Adipocyte (in vitro differentiated cells): ENCODE data around the gene GABRG2.

Experiments
- DNase-seq: peaks from one replicate; pipeline ENCODE4 v3.0.0-alpha.2; 2015; ENCODE audit warnings: low read depth
- H3K27me3 ChIP-seq: replicated peaks from 2 replicates; pipeline ENCODE4 v1.7.0; 2013; ENCODE audit warnings: mild to moderate bottlenecking, low read length, moderate library complexity; ENCODE audit not compliant: control insufficient read depth, insufficient read depth
- H3K36me3 ChIP-seq: 2 replicates; pipeline ENCODE4 v1.7.0; 2013; ENCODE audit warnings: low read length, mild to moderate bottlenecking, moderate library complexity; ENCODE audit not compliant: control insufficient read depth, insufficient read depth, severe bottlenecking
- H3K4me1 ChIP-seq: 2 replicates; pipeline ENCODE4 v1.7.0; 2013; ENCODE audit warnings: mild to moderate bottlenecking, low read length, moderate library complexity; ENCODE audit not compliant: control insufficient read depth, insufficient read depth
- H3K4me3 ChIP-seq: 2 replicates; pipeline ENCODE4 v1.7.0; 2013; ENCODE audit warnings: mild to moderate bottlenecking, low read length, moderate library complexity
- H3K9ac ChIP-seq: 2 replicates; pipeline ENCODE4 v1.7.0; 2013; ENCODE audit warnings: mild to moderate bottlenecking, low read length, moderate library complexity
- H3K9me3 ChIP-seq: 2 replicates; pipeline ENCODE4 v1.7.0; 2013; ENCODE audit warnings: mild to moderate bottlenecking, low read length, moderate library complexity; ENCODE audit not compliant: control insufficient read depth

Gene GABRG2

GRCh38 chr5:162193012-162193411 is 125.4 kb downstream of the GABRG2 start:
- H3K4me3 ChIP-seq, result no peak overlapping the region
- H3K9ac ChIP-seq, result no peak overlapping the region
- no peak for DNase-seq
- no peaks in the 10 kb centered on the region for H3K4me1 ChIP-seq
- H3K27me3 ChIP-seq, result no peaks in the 10 kb centered on the region
- H3K36me3 ChIP-seq, result no peaks in the 10 kb centered on the region
- H3K9me3 ChIP-seq, result no peaks in the 10 kb centered on the region

DNA sequence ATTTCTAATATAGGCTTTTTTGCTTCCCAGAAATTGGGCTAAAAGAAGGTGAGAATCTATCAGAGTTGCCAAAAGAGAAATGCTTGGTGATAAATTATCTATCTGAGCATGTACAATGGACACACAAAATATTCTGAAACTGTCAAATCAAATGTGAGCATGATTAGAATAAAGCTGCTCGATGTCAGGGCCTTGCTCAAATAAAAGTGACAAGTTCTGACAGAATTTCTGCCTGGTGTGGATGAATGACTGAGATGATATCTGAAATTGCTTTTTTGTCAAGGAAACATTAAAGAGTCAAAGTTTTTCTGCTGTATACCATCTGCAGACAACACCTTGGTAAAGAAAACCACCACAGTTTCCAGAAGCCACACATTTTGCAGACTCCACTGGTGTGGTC is 128.8 kb downstream of the GABRG2 start:
- no peaks in the 10 kb centered on the region for H3K9me3 ChIP-seq
- no peaks in the 10 kb centered on the region for H3K27me3 ChIP-seq
- H3K4me1 ChIP-seq, result no peaks in the 10 kb centered on the region
- no peak overlapping the region for H3K4me3 ChIP-seq
- DNase-seq, result no peak
- no peaks in the 10 kb centered on the region for H3K36me3 ChIP-seq
- H3K9ac ChIP-seq, result no peak overlapping the region

- H3K4me3 ChIP-seq, result no peak overlapping the region
- no peak for DNase-seq
Observed at GRCh38 chr5:162202285-162202880, 134.8 kb downstream of the GABRG2 start.

More at GRCh38 chr5:162202285-162202880, 134.8 kb downstream of the GABRG2 start:
- Histone ChIP-seq H3K9me3 (no peaks in the 10 kb centered on the region), H3K9ac (no peak overlapping the region), H3K4me1 (no peaks in the 10 kb centered on the region), H3K36me3 (no peaks in the 10 kb centered on the region), H3K27me3 (no peaks in the 10 kb centered on the region)
